Esophagus squamous epithelium (tissue), 5 donors: Measurements from ENCODE around the gene SMPD2. TPM values are rescaled to one million over a fixed set of nuclear protein-coding genes. Genes with fewer than 3 reads are reported as not detected.

ENCODE experiments used
- DNase-seq: peaks from one replicate; lab custom pipeline; 2025; lab: John Stamatoyannopoulos, UW
- H3K27ac ChIP-seq, 4 donors: fragments of 200-600 bp; sonication (generic); one replicate each; pipeline ENCODE4 v1.5.1; 2016 to 2019; ENCODE audit warnings: mild to moderate bottlenecking in 1 of 4
- H3K27me3 ChIP-seq, 4 donors: fragments of 200-600 bp; sonication (generic); 1 replicate in 3 of 4; 2 replicates in 1 of 4; pipeline versions ENCODE4 v1.5.1 to v1.6.0; 2017 to 2021; ENCODE audit warnings: antibody characterized with exemption in 1 of 4
- H3K36me3 ChIP-seq, 3 donors: fragments of 200-600 bp; sonication (generic); one replicate each; pipeline ENCODE4 v1.5.1; 2016 to 2019
- H3K4me1 ChIP-seq, 3 donors: fragments of 200-600 bp; sonication (generic); one replicate each; pipeline ENCODE4 v1.5.1; 2017 to 2019
- H3K4me3 ChIP-seq, 4 donors: fragments of 200-600 bp; sonication (generic); 1 replicate in 3 of 4; 2 replicates in 1 of 4; pipeline ENCODE4 v1.5.1; 2016 to 2019; ENCODE audit warnings: mild to moderate bottlenecking in 2 of 4, moderate library complexity in 1 of 4
- H3K9me3 ChIP-seq, 3 donors: fragments of 200-600 bp; sonication (generic); one replicate each; pipeline ENCODE4 v1.5.1; 2016 to 2019
- CTCF ChIP-seq, 6 experiments: fragments of 450-650 bp in 4 of 6; fragments of 200-600 bp in 2 of 6; sonication (generic) in 2 of 6; IDR thresholded peaks; one replicate each; pipeline ENCODE4 v1.5.1; 2016 to 2019; ENCODE audit warnings: antibody characterized with exemption in 6 of 6, mild to moderate bottlenecking in 4 of 6, moderate library complexity in 4 of 6
- POLR2A ChIP-seq, 4 donors: fragments of 450-650 bp; IDR thresholded peaks; one replicate each; pipeline ENCODE4 v1.6.1; 2017; ENCODE audit warnings: antibody characterized with exemption in 4 of 4, mild to moderate bottlenecking in 4 of 4, moderate library complexity in 3 of 4
- whole genome bisulfite sequencing, 2 donors: methylation state at CpG; one replicate each; pipeline ENCODE4 v1.1.5; 2018; 5-methylcytosine and 5-hydroxymethylcytosine counted together
- intact Hi-C: fragments of 100-400 bp; cut with DNase I; formaldehyde crosslinking; loops from one replicate; pipeline ENCODE4 v1.15.0; 2022
- total RNA-seq, 4 donors: library from RNA; depleted of rRNA; stranded (reverse); fragments of >200 nt; gene quantifications; one replicate each; pipeline ENCODE4 v1.1.0, GENCODE V29; 2016
- donor health status: DM: yes; HTN: yes; CAD: no.

Gene SMPD2
- total RNA-seq, 4 donors from 2014 or later, result 10.6 to 28.1 (median 24.0) TPM

- Histone ChIP-seq H3K27ac (no peak overlapping the region), H3K9me3 (no peaks in the 10 kb centered on the region), H3K27me3 (no peaks in the 10 kb centered on the region), H3K4me3 (no peak overlapping the region), H3K36me3 (no peaks in the 10 kb centered on the region), H3K4me1 (peaks cover 0 to 18% (median 0%) of the 10 kb centered on the region in 3 donors)
- intact Hi-C loops, result no loop called here
- WGBS, 2 donors, result 87 to 90% methylated on average over 2 of the region's 2 CpGs
- no peak for DNase-seq
- no peak for TF ChIP-seq POLR2A (IDR thresholded peaks at IDR 0.05)
- TF ChIP-seq CTCF (IDR thresholded peaks at IDR 0.05), result no peak
Measured at GRCh38 chr6:109424946-109425345, 15.6 kb upstream of the SMPD2 start.

GRCh38 chr6:109428889-109429477, 11.5 kb upstream of the SMPD2 start:
- Histone ChIP-seq H3K27me3 (no peaks in the 10 kb centered on the region), H3K9me3 (no peaks in the 10 kb centered on the region), H3K4me3 (no peak overlapping the region), H3K27ac (no peak overlapping the region), H3K4me1 (peaks cover 0 to 13% (median 0%) of the 10 kb centered on the region in 3 donors), H3K36me3 (no peaks in the 10 kb centered on the region)
- WGBS, 2 donors, result 32 to 53% methylated on average over 7 of the region's 7 CpGs
- intact Hi-C loops, result no loop called here
- TF ChIP-seq POLR2A (IDR thresholded peaks at IDR 0.05), result no peak
- no peak for TF ChIP-seq CTCF (IDR thresholded peaks at IDR 0.05)
- DNase-seq, result no peak

- DNase-seq, result no peak
- TF ChIP-seq CTCF (IDR thresholded peaks at IDR 0.05) (no peak), POLR2A (IDR thresholded peaks at IDR 0.05) (no peak)
- no peaks in the 10 kb centered on the region for H3K36me3 ChIP-seq
- H3K27ac ChIP-seq, result no peak overlapping the region
- H3K9me3 ChIP-seq, result no peaks in the 10 kb centered on the region
- no peak overlapping the region for H3K4me3 ChIP-seq
- no peaks in the 10 kb centered on the region for H3K27me3 ChIP-seq
- 95 to 97% methylated on average over 3 of the region's 3 CpGs for WGBS, 2 donors
- H3K4me1 ChIP-seq, result peaks cover 0 to 13% (median 0%) of the 10 kb centered on the region in 3 donors
- intact Hi-C loops, result no loop called here
Measured at GRCh38 chr6:109429496-109429895, 11.0 kb upstream of the SMPD2 start.

- Histone ChIP-seq H3K4me3 (no peak overlapping the region), H3K36me3 (no peaks in the 10 kb centered on the region), H3K27me3 (no peaks in the 10 kb centered on the region), H3K27ac (no peak overlapping the region), H3K4me1 (peaks cover 0 to 13% (median 4%) of the 10 kb centered on the region in 3 donors), H3K9me3 (no peaks in the 10 kb centered on the region)
- intact Hi-C loops, result no loop called here
- no peak for DNase-seq
- WGBS, 2 donors, result 45 to 66% methylated on average over 2 of the region's 2 CpGs
- TF ChIP-seq POLR2A (IDR thresholded peaks at IDR 0.05) (no peak), CTCF (IDR thresholded peaks at IDR 0.05) (no peak)
Measured at GRCh38 chr6:109434456-109434855, 6.1 kb upstream of the SMPD2 start.

- Histone ChIP-seq H3K27me3 (no peaks in the 10 kb centered on the region), H3K36me3 (no peaks in the 10 kb centered on the region), H3K9me3 (no peaks in the 10 kb centered on the region), H3K4me3 (no peak overlapping the region), H3K4me1 (peaks cover 1 to 21% (median 7%) of the 10 kb centered on the region in 3 donors), H3K27ac (no peak overlapping the region)
- intact Hi-C loops, result no loop called here
- 86 to 89% methylated on average over 4 to 5 of the region's 5 CpGs for WGBS, 2 donors
- no peak for TF ChIP-seq CTCF (IDR thresholded peaks at IDR 0.05)
- no peak for TF ChIP-seq POLR2A (IDR thresholded peaks at IDR 0.05)
- no peak for DNase-seq
Measured at GRCh38 chr6:109436041-109436440, 4.5 kb upstream of the SMPD2 start.
